ENCODE measurements around the gene CD81.

Gene CD81

DNA sequence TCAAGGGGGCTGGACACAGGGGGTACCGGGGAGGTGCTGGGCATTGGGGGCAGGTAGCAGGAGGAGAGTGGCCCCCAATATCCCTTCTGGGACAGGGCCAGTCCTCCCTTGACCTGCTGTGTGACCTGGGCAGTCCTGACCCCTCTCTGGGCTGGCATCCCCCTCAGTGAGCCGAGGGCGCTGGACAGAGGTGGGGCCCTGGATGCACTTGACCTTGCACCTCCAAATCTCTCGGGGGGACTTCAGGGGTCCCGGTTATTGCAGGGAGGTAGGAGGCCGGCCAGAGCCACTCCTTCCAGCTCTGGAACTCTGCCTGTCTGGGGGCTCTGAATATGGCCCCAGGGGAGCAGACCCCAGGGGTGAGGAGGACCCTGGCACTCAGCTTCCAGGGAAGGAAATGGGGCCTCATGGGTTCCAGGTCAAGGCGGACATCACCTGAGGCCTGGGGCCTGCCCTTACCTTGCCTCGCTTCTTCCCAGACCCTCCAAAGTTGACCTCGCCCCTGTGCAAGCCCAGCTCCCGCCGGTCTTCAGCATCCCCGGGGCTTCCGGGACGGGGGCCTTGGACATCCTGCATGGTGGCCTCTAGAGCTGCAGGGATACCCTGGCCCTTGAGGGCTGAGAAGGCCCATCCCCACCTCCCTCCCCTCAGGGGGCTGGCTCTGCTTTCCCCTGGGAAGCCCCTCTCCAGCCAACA, 45.5 kb downstream of the CD81 start:
- DNase-seq = no peak

DNA sequence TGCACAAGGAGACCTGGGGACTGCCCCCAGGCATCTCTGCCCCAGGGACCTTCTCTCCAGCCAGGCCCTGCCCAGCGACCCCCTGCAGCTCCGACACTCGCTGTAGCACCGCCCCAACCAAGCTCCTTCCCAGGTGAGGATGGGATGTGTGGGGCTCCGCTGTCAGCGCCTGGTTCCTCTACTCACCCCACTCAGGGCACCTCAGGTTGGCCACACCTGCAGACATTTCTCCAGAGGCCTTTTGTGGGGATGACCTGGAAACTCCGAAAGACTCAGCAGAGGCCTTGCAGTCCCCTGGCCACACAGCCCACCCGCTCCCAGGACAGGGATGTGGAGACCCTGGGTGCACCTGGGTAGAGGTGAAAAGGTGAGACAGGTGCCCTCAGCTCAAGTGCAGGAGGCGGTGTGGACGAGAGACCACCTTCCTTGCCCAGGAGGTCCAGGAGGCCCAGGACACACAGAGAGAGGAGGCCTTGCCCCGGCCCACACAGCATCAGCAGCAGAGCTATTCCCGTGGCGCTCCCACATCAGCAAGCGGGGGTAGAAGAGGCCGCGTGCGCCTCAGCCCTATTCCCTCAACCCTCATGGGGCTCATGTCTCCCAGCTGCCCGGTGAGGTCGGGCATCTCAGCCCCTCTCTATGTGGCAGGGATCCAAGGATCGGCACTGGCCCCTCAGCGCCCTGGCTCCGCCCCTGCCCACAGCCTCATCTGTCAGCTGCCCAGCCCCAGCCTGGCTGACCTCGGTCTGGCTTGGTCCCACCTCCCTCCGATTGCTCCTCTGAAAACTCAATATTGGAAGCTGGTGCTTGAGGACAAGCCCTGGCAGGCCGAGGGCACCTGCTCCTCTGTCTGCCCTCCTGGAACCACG, 46.3 kb downstream of the CD81 start:
- DNase-seq = no peak

DNA sequence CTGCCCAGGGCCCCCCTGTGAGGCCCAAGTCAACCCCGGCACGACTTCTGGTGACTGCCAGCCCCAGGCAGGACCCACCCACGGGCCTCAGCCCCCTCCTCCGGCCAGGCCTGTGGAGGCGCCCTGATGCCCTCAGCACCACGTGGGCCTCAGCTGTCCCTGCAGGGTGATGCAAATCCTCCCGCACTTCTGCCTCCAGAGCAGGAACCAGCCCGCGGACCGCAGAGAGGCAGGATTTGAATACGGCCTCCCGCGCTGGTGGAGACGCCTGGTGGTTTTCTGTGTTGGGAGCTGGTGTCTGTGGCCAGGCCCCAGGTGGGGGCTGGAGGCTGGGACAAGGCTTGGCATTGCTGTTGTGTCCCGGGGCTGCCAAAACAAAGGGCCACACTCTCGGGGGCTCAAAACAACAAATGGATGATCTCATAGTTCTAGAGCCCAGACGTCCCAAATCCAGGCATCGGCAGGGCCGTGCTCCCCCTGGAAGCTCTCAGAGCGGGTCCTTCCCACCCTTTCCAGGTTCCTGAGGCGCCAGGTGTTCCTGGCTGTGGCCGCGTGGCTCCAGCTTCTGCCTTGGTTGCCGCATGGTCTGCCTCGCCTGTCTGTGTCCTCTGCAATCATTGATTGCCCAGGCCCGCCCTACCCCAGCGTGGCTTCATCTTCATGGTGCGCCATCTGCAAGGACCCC, 47.8 kb downstream of the CD81 start:
- no peak for DNase-seq

DNA sequence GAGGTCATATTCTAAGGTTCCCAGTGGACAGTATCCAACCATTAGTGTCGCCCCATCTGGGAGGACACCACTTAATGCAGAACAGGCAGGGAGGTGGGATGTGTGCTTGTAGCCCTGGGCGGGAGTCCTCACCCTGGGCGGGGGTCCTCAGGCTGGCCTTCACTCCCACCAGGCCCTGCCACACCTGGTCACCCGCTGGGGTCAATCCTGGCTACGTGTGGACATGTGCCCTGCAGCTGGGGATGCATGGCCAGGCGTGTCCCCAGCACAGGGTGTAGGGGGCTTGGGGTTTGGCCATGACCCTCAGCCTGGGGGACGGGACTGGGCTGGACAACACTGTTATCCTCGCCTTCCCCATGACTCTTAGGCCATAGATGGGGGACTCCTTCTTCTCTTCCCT, 48.4 kb downstream of the CD81 start:
- no peak for DNase-seq

DNA sequence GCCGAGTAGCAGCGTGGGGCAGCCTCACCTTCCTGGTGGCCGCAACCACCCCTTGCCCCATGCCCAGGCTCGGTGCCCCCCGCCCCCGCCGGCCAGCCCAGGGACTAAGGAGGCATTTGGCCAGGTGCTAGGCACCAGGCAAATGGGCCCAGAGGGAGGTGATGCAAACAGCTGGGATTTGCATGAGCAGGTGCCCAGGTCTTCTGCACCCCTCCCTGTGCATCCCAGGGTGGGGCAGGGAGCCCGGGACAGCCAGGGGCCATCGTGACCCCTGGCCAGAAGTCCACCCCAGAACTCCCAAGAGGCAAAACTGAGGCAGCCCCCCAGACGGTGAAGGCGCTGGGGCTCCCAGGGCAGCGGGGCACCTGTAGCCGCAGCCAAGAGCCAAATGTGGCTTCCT, 49.1 kb downstream of the CD81 start:
- DNase-seq = no peak

DNA sequence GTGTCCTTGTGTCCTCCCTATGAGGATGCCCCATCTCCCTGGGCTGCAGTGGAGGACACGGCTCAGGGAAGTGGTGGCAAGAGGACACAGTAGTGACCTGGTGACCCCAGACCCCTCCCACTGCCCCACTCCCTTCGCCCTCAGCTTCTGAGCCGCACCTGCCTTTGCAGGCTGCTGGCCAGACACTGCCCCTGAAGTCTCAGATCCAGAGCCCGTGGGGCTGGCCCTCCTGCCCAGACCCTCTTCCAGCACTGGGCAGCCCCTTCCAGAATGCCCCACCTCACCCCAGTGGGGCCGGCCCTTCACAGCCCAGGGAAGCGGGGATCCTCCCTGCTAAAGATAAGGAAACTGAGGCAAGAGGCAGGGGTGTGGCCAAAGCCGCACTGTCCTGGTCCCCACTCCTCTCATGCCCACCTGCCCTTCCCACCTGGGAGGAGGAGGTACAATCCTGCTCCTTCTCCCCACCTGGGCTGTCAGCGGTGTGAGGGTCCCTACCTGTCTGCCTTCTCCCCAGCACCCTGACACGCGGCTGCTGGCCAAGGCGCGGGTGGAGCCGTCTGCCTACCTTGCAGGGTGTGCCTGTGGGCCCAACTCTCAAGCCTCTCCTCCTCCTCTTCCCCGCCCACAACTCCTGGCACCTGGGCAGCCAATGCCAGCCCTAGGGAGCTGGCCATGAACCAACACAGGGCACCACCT, 49.9 kb downstream of the CD81 start:
- no peak for DNase-seq

DNA sequence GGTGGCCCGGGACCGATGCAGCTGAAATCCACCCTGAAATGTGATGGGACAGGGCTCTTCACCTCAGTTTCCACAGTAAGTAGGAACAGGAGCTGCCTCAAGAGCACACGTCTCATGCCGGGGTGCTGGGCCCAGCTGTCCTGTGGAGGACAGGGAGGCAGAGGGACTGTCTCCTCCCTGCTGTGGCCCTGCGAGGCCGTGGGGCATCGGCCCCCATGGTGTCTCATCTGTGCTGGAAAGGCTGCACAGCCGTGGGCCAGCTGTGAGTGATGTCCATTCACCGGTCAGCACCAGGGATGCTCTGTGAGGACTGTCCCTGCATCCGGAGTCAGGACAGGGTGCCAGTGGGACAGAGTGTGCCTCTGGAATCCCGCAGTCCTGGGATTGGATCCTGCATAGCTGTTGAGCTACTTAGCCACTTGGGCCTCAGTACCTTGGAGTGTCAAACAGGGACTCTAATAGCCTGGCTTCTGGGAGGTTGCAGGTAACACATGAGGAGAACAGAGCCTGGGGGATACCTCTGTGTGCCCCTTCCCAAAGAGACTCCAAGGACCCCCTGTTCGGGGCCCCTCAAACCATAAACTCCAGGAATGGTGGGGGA, 50.7 kb downstream of the CD81 start:
- DNase-seq = no peak

DNA sequence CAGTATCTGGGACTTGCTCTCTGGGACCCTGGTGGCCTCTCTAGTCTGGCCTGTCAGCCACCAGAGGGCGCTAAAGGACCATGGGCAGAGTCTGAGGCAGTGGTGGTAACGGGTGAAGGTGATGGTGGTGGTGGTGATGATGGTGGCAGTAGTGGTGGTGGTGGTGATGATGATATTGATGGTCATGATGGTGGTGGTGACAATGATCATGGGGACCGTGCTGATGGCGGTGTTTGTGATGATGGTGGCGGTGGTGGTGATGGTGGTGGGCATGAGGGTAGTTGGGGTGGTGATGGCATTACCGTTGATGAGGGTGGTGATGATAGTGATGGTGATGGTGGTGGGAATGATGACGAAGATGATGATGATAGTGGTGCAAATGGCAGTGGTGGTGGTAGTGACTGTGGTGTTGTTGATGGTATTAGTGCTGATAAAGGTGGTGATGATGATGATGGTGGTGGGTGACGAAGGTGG, 51.2 kb downstream of the CD81 start:
- no peak for DNase-seq

DNA sequence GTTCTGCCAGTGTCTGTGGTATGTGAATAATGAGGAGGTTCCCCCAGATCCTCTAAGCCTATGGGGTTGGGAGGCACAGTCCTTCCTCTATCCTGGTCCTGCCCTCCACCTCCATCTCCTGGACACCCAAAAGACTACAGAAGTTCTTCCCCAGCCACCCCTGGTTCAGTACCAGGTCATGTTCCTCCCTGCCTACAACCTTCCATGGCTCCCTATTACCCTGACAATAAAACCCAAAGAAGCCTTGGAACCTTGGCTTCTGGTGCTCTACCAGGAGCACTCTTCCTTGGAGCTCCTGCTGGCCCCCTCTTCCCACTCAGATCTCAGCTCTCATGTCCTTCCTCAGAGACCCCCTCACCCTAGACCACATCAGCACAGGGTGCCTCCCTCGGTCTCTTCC, 54.3 kb downstream of the CD81 start:
- no peak for DNase-seq

DNA sequence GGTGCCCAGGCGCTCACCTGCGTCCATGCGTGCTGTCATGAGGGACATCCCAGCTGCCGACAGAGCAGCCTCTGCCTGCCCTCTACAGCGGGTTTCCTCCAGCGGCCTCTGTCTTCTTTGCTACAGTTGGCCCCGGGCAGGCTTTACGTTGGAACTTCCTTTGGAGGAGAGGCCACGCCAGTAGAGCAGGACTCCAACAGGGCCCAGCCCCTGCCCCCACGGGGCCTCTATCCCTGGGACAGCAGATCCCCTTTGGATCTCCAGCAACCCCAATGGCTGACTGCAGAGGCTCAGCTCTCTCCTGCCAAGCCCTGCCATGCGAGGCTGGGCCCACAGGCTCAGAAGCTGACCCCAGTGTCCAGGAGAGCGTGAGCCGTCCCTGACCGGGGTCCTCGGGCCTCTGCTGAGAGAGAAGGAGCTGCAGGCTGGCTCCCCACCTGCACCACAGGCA, 55.1 kb downstream of the CD81 start:
- no peak for DNase-seq

DNA sequence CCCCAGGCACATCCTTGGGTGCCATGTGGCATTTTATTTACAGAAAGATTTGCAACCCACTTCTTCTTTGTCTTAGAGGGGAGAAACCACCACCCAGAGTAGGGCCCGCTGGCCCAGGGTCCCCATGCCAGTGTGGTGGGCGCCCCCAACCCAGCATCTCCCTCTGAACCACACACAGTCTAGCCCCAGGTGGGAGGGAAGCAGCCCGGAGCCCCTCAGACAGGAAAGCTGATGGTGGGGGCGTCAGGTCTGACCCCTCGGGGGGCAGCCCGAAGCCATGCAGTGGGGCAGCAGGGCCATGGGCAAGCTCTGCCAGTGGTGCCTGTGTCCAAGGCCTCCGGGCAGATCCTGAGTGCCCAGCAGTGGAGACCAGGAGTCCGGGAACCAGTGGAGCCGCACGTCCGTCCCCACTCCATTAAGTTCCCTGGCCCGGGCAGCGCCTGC, 55.5 kb downstream of the CD81 start:
- DNase-seq = no peak

DNA sequence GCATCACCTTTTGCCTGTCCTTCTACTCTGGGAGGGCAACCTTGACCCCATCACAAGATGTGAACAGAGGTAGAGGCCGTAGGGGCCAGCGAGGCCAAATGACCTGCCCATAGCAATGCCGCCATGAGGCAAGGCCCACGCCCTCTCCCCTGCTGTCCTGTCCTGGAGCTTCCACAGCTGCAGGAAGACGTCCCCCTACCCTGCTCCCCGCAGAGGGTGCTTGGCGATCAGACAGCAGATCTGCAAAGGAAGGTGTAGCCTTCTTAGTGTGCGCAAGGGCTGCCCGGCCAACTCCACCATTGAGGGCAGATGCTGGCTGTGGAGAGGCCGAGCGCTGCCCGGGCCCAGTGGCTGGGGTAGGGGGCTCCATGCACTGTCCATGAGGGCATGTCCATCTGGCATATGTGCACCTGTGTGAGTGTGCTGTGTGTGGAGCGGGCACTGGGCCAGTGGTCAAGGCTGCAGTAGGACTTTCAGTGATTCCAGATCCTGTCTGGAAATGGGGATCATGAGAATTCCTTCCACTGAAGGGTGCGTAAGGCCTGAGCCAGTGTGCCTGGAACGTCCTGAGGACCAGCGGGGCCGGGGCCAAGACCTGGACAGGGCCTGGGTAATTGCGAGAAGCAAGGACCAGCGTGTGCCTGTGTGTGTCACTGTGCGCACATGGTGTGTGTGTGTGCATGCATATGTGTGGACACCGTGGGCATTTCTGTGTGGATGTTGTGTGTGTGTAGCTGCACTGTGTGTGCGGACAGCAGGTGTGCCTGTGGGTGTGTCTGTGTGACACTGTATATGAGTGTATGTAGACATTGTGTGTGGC, 56.2 kb downstream of the CD81 start:
- DNase-seq = no peak

DNA sequence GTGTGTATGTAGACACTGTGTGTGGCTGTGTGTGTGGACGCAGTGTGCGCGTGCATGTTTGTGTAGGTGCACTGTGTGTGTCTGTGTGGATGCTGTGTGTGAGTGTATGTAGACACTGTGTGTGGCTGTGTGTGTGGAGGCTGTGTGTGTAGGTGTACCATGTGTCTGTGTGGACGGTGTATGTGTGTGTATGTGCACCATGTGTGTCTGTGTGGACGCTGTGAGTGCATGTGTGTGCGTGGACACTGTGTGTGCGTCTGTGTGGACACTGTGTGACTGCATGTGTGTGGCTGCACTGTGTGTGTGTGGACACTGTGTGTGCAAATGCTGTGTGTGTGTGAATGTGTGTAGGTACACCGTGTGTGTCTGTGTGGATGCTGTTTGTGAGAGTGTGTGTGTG, 56.9 kb downstream of the CD81 start:
- DNase-seq = no peak

DNA sequence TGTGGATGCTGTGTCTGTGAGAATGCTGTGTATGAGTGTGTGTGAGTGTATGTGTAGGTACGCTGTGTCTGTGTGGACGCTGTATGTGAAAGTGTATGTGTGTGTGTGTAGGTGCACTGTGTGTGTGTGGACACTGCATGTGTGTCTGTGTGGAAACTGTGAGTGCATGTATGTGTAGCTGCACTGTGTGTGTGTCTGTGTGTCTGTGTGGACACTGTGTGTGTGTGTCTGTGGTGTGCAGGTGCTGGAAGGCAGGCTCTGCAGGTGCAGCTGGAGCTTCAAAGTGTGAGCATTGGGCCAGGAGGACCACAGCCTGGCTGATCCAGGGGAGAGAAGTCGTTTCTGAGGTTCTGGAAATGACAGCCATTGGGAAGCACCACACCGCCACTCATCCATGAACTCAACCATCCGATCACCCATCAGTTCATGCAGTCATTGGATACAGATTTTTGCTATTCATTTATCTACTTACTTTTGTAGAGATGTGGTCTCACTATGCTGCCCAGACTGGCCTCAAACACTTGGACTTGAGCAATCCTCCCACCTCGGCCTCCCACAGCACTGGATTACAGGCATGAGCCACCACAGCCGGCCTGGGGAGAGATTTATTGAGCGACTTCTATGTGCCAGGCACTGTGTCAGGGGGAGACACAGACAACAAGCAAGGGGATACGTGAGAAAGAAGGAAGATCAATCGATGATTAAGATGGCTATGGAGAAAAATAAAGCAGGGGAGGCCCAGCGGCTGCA, 57.6 kb downstream of the CD81 start:
- no peak for DNase-seq

DNA sequence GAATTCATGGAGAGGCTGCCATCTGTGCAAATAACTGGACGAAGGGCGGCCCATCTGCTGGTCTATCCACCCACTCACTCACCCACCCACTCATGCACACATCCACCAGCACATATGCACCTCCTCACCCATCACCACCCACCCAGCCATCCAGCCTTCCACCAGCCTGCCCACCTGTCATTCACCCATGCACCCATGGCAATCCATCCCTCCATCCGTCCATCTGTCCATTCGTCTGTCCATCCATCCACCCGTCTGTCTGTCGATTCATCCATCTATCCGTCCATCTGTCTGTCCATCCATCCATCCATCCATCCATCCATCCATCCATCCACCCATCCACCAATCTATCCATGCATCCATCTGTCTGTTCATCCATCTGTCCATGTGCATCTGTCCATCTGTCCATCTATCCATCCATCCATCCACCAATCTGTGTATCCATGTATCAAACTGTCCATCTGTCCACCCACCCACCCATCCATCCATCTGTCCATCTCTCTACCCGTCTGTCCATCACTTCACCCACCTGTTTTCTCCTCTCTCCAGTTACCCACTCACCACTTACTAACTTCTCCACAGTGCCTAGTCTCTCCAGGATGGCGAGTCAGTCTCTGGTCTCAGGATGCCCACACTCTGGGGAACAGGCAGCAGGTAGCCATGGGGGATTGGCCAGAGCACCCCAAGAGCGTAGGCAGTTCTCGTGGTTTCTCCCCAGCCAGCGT, 58.3 kb downstream of the CD81 start:
- no peak for DNase-seq

DNA sequence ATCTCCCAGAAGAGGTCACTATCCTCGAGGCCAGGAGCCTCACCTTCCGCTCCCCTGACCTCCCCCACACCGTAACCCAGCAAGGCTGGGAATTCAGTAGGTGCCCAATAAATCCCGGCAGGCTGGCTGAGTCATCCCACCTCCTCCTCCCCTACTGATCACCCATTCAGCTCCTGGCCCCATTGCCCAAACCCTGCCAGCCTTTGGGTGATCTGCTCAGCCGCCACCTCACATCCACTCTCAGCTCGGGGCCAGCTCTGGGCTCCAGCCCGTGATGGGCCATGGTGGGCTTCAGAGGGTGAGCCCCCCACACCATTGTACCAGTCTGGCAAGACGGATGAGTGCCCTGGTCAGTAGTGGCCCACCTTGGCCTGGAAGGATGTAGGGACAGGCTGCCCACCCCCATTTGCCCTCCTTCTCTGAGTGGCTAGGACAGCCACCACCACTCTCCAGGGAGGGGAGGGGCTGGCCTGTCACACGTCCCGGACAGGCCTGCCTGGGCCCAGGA, 59.0 kb downstream of the CD81 start:
- DNase-seq = no peak

DNA sequence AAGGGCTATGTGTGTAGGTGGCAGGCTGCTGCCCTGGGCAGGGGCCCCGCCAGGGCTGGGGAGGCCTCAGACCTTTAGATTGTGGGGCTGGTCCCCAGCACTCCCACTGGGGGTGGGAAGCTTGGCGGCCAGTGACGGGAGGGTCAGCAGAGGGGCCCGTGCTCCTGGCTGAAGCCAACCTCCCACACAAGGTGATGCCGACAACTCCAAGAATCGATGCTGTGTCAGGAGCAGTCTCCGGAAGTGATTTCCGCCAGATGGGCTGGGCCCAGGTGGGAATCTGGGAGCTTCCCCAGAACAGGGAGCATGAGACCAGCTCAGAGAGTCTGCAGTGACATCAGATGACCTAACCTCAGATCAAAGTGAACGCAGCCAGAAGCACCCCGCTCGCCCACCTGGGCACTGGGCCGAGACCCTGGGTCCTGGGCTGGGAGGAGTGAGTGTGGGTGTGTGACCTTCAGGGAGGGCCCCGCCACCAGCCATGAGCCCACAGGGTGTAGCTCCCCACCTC, 59.5 kb downstream of the CD81 start:
- DNase-seq = no peak

DNA sequence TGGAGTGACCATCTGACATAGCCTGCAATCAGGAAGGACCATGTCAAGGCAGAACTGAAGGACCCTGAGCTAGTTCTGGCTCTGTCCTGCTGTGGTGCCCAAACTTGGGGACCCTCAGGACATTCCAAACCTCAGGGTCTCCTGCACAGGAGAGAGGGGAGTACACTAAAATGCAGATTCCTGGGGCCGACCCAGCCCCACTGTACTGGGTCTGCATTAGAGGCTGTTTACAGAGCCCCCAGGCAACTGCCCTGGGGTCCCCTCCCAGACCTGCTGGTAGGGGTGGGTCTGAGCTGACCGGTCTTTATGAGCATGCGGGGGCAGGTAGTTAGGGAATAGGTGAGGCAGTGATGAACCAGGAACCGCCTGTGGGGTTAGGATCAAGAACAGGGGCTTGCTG, 60.4 kb downstream of the CD81 start:
- no peak for DNase-seq

DNA sequence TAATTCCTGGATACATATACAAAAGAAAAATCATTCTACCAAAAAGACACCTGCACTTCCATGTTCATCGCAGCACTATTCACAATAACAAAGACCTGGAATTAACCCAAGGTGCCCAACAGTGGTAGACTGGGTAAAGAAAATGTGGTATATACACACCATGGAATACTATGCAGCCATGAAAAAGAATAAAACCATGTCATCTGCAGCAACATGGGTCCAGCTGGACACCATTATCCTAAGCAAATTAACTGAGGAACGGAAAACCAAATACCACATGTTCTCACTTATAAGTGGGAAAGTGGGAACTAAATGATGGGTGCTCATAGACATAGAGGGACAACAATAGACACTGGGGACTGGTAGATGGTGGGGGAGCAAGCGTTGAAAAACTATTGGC, 62.7 kb downstream of the CD81 start:
- DNase-seq = no peak

DNA sequence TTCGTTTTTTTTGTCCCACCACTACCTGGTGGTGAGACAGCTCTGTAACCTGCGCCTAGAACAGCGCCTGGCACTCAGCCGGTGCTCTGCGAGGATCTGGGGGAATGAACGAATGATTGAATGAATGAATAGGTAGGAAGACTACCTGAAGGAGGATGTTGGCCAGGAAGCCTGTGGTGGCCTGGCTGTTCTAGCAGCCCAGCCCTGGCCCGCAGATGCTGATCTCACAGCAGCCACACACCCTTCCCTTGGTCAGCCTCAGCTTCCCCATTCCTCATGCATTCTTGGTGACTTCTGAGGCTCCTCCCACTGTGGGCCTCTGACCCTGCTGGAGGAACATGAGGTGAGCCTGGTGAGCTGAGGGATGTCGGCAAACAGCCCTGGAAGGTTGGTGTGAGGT, 63.5 kb downstream of the CD81 start:
- no peak for DNase-seq

Measured in NCI-H187 (cell line).